HUES64 (cell line): ENCODE results near the gene RGS19.

Source experiments
- H3K27ac ChIP-seq: 2 replicates; pipeline ENCODE4 v1.7.0; 2013; ENCODE audit warnings: low read depth, low read length, inconsistent platforms
- H3K27me3 ChIP-seq: 2 replicates; pipeline ENCODE4 v1.6.1; 2013; ENCODE audit warnings: mild to moderate bottlenecking, low read length; ENCODE audit not compliant: insufficient read depth
- H3K36me3 ChIP-seq: 2 replicates; pipeline ENCODE4 v1.6.1; 2013; ENCODE audit warnings: mild to moderate bottlenecking, low read length; ENCODE audit not compliant: insufficient read depth
- H3K4me1 ChIP-seq: 2 replicates; pipeline ENCODE4 v1.6.1; 2013; ENCODE audit warnings: mild to moderate bottlenecking, low read length, moderate library complexity; ENCODE audit not compliant: insufficient read depth
- H3K4me3 ChIP-seq: 2 replicates; pipeline ENCODE4 v1.5.1; 2013; ENCODE audit warnings: mild to moderate bottlenecking, low read length, moderate library complexity
- H3K9ac ChIP-seq: 2 replicates; pipeline ENCODE4 v1.6.1; 2013; ENCODE audit warnings: mild to moderate bottlenecking, low read depth, low read length
- H3K9me3 ChIP-seq: 2 replicates; pipeline ENCODE4 v1.6.1; 2013; ENCODE audit warnings: low read depth, low read length; ENCODE audit not compliant: insufficient read depth
- WGBS: fragments of 150-250, 120-280 bp; methylation state at CpG from one replicate; pipeline ENCODE4 v1.1.7; 2013; ENCODE audit warnings: missing lambda C conversion rate; 5-methylcytosine and 5-hydroxymethylcytosine counted together

RGS19 gene

GRCh38 chr20:64055893-64056638, 23.3 kb downstream of the RGS19 start:
- Histone ChIP-seq H3K27ac (no peak overlapping the region), H3K4me3 (no peak overlapping the region), H3K27me3 (peaks cover under 1% of the 10 kb centered on the region), H3K9ac (no peak overlapping the region), H3K4me1 (0 out of 2 replicates have a peak, but pooled peaks cover 6% of the 10 kb centered on the region), H3K36me3 (no peaks in the 10 kb centered on the region), H3K9me3 (no peaks in the 10 kb centered on the region)
- WGBS: 78% methylated on average over 22 of the region's 22 CpGs

- H3K4me1 ChIP-seq: 0 out of 2 replicates have a peak, but pooled peaks cover 6% of the 10 kb centered on the region
- H3K27ac ChIP-seq: no peak overlapping the region
- no peak overlapping the region for H3K4me3 ChIP-seq
- WGBS: 81% methylated on average over 9 of the region's 9 CpGs
- H3K9ac ChIP-seq: no peak overlapping the region
- H3K27me3 ChIP-seq: peaks cover 7% of the 10 kb centered on the region
- H3K9me3 ChIP-seq: no peaks in the 10 kb centered on the region
- no peaks in the 10 kb centered on the region for H3K36me3 ChIP-seq
Measured at GRCh38 chr20:64055396-64055892, 23.9 kb downstream of the RGS19 start.

GRCh38 chr20:64053841-64054661, 25.3 kb downstream of the RGS19 start:
- 0 out of 2 replicates have a peak, but pooled peaks cover 6% of the 10 kb centered on the region for H3K4me1 ChIP-seq
- no peak overlapping the region for H3K4me3 ChIP-seq
- 45% methylated on average over 17 of the region's 17 CpGs for WGBS
- H3K9me3 ChIP-seq: no peaks in the 10 kb centered on the region
- H3K27ac ChIP-seq: 0 out of 2 replicates have a peak overlapping the region, but pooled peaks have one; percentile 25
- peaks cover 21% of the 10 kb centered on the region for H3K27me3 ChIP-seq
- no peak overlapping the region for H3K9ac ChIP-seq
- no peaks in the 10 kb centered on the region for H3K36me3 ChIP-seq

GRCh38 chr20:64052987-64053840, 26.1 kb downstream of the RGS19 start:
- Histone ChIP-seq H3K27me3 (peaks cover 29% of the 10 kb centered on the region), H3K4me1 (0 out of 2 replicates have a peak, but pooled peaks cover 6% of the 10 kb centered on the region), H3K36me3 (no peaks in the 10 kb centered on the region), H3K9ac (no peak overlapping the region), H3K9me3 (no peaks in the 10 kb centered on the region), H3K4me3 (no peak overlapping the region), H3K27ac (no peak overlapping the region)
- WGBS: 84% methylated on average over 33 of the region's 33 CpGs

GRCh38 chr20:64052326-64052722, 27.0 kb downstream of the RGS19 start:
- Histone ChIP-seq H3K9ac (no peak overlapping the region), H3K27me3 (peaks cover 38% of the 10 kb centered on the region), H3K4me1 (0 out of 2 replicates have a peak, but pooled peaks cover 6% of the 10 kb centered on the region), H3K36me3 (no peaks in the 10 kb centered on the region), H3K4me3 (no peak overlapping the region), H3K27ac (no peak overlapping the region), H3K9me3 (no peaks in the 10 kb centered on the region)
- WGBS: 91% methylated on average over 10 of the region's 10 CpGs

- Histone ChIP-seq H3K27ac (no peak overlapping the region), H3K36me3 (no peaks in the 10 kb centered on the region), H3K27me3 (peaks cover 44% of the 10 kb centered on the region), H3K4me3 (no peak overlapping the region), H3K9me3 (no peaks in the 10 kb centered on the region), H3K9ac (no peak overlapping the region), H3K4me1 (0 out of 2 replicates have a peak, but pooled peaks cover 6% of the 10 kb centered on the region)
- WGBS: 86% methylated on average over 15 of the region's 15 CpGs
Measured at GRCh38 chr20:64051561-64052325, 27.6 kb downstream of the RGS19 start.

- Histone ChIP-seq H3K27ac (no peak overlapping the region), H3K4me1 (0 out of 2 replicates have a peak, but pooled peaks cover 6% of the 10 kb centered on the region), H3K27me3 (peaks cover 51% of the 10 kb centered on the region), H3K4me3 (no peak overlapping the region), H3K36me3 (no peaks in the 10 kb centered on the region), H3K9ac (no peak overlapping the region), H3K9me3 (no peaks in the 10 kb centered on the region)
- 89% methylated on average over 11 of the region's 11 CpGs for WGBS
Measured at GRCh38 chr20:64051033-64051452, 28.3 kb downstream of the RGS19 start.

GRCh38 chr20:64050261-64051032, 28.9 kb downstream of the RGS19 start:
- Histone ChIP-seq H3K4me1 (peaks cover 9% of the 10 kb centered on the region; the same call in 1 of the 2 replicates), H3K9me3 (no peaks in the 10 kb centered on the region), H3K4me3 (no peak overlapping the region), H3K27ac (no peak overlapping the region), H3K9ac (no peak overlapping the region), H3K27me3 (peaks cover 57% of the 10 kb centered on the region), H3K36me3 (no peaks in the 10 kb centered on the region)
- 82% methylated on average over 23 of the region's 23 CpGs for WGBS

- no peak overlapping the region for H3K4me3 ChIP-seq
- H3K27ac ChIP-seq: no peak overlapping the region
Measured at GRCh38 chr20:64049878-64050260, 29.4 kb downstream of the RGS19 start.

More at GRCh38 chr20:64049878-64050260, 29.4 kb downstream of the RGS19 start:
- no peak overlapping the region for H3K9ac ChIP-seq
- H3K9me3 ChIP-seq: no peaks in the 10 kb centered on the region
- peaks cover 13% of the 10 kb centered on the region; the same call in 1 of the 2 replicates for H3K4me1 ChIP-seq
- peaks cover 62% of the 10 kb centered on the region for H3K27me3 ChIP-seq
- 28% methylated on average over 16 of the region's 16 CpGs for WGBS
- H3K36me3 ChIP-seq: no peaks in the 10 kb centered on the region
